GM19193 (cell line): ENCODE data around the gene RPP14.

ENCODE experiments used
- POLR2A ChIP-seq: IDR thresholded peaks from 4 replicates; pipeline ENCODE4 v1.6.1; 2011; ENCODE audit not compliant: insufficient read depth, insufficient read length; ENCODE audit errors: extremely low read depth

The RPP14 gene

GRCh38 chr3:58287354-58287753 is 18.7 kb upstream of the RPP14 start:
- TF ChIP-seq POLR2A: no peak

GRCh38 chr3:58288011-58288728 is 17.9 kb upstream of the RPP14 start:
- TF ChIP-seq POLR2A: no peak

GRCh38 chr3:58291671-58292338 is 14.2 kb upstream of the RPP14 start:
- no peak for TF ChIP-seq POLR2A

GRCh38 chr3:58292866-58293265 is 13.2 kb upstream of the RPP14 start:
- TF ChIP-seq POLR2A: no peak

- TF ChIP-seq POLR2A: no peak
Measured at GRCh38 chr3:58293516-58293915, 12.5 kb upstream of the RPP14 start.

GRCh38 chr3:58296269-58296668 is 9.8 kb upstream of the RPP14 start:
- no peak for TF ChIP-seq POLR2A

- no peak for TF ChIP-seq POLR2A
Measured at GRCh38 chr3:58296843-58297242, 9.2 kb upstream of the RPP14 start.

GRCh38 chr3:58298190-58298589 is 7.9 kb upstream of the RPP14 start:
- no peak for TF ChIP-seq POLR2A

- TF ChIP-seq POLR2A: no peak
Measured at GRCh38 chr3:58299075-58299474, 7.0 kb upstream of the RPP14 start.

- TF ChIP-seq POLR2A: no peak
Measured at GRCh38 chr3:58299839-58300516, 6.1 kb upstream of the RPP14 start.

GRCh38 chr3:58307639-58308215 is 1.7 kb downstream of the RPP14 start:
- TF ChIP-seq POLR2A: no peak

GRCh38 chr3:58308728-58309127 is 2.7 kb downstream of the RPP14 start:
- TF ChIP-seq POLR2A: no peak

- no peak for TF ChIP-seq POLR2A
Measured at GRCh38 chr3:58317811-58318210, 11.8 kb downstream of the RPP14 start.

- TF ChIP-seq POLR2A: no peak
Measured at GRCh38 chr3:58321791-58322190, 15.7 kb downstream of the RPP14 start.

- TF ChIP-seq POLR2A: no peak
Measured at GRCh38 chr3:58322793-58323192, 16.7 kb downstream of the RPP14 start.
